GM21381 (cell line): ENCODE results near the gene VDAC2.
A peak's percentile ranks its signal among the peaks of the same experiment; 100 is the strongest.
"Not testable (repeated sequence)": the region's sequence is repeated elsewhere in the genome, so short reads cannot be mapped to it uniquely, and the experiment has no call there.

ENCODE experiments used
- ATAC-seq: cut with Tn5 transposase; IDR thresholded peaks from one replicate; pipeline ENCODE4 v1.9.1; 2021; ENCODE audit warnings: mild to moderate bottlenecking, moderate library complexity; ENCODE audit not compliant: unreplicated experiment

The VDAC2 gene, protein sequence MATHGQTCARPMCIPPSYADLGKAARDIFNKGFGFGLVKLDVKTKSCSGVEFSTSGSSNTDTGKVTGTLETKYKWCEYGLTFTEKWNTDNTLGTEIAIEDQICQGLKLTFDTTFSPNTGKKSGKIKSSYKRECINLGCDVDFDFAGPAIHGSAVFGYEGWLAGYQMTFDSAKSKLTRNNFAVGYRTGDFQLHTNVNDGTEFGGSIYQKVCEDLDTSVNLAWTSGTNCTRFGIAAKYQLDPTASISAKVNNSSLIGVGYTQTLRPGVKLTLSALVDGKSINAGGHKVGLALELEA

DNA sequence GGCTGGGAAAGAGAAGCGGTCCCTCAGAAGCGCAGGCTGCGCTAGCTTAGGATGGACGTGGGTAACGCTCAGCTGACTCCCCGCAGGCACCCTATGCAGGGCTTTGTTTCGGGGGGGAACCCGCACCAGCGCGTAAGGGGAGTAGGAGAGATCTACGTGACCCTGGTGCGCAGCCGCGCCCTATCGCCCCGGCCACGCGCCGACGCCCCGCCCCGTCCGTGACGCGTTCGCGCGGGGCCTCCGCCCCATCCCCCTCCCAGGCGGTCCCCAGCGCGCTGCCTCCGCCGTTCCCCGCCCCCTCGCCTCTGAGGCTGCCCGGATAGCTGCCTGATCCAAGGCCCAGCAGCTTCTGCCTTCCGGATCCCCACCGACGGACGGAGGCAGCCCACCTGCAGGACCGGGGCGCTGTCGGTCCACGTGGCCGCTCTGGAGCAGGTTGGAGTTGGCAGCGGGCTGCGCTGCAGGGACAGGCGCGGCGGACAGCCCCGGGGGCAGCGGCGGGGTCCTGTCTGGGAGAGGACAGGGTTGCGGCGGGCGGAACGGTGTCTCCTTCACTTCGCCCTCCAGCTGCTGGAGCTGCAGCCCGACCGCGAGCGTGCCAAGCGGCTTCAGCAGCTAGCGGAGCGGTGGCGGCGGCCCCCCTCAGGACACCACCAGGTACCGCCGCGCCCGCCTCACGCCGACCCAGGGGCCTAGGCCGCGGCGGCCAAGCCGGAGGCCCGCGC is at the start of gene VDAC2:
Gene VDAC2 (plus strand): TSS at position 515 of the 725 bp plus-strand sequence. CDS start 363 bp downstream, outside the sequence.
- peak; percentile 86 for ATAC-seq

DNA sequence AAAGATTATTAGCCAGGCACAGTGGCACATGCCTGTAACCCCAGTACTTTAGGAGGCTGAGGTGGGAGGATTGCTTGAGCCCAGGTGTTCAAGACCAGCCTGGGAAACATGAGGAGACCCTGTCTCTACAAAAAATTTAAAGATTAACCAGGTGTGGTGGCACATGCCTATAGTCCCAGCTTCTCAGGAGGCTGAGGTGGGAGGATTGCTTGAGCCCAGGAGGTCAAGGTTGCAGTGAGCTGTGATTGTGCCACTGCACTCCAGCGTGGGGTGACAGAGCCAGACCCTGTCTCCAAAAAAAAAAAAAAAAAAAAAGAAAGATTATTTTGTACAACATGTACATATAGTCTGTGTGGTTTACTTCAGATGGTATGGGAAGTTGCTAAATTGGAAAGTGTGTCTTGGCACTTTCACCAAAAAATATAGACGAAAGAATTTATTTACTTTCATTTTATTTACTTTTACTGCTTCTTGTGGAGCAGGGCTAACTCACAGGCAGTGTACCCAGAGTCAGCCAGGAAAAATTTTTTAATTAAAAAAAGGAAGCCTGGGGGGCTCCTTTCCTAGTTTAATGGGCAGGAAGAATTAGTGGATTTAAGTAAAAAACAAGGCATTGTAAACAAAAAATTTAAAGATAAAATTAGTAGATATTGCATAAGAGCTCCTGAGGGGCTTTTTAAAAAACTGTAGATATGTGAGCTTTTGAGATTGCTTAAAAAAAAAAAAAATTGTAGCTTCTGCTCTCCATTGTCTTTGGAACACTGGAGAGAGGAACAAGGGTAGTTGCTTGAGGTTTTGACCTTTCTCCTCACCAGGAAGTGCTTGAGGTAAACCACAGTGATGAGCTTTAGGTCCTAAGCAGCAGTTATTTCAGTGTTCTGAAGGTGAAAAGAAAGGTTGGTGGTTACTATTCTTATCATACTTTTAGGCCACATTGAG is 44.6 kb upstream of the VDAC2 start:
- peak; percentile 90 for ATAC-seq

DNA sequence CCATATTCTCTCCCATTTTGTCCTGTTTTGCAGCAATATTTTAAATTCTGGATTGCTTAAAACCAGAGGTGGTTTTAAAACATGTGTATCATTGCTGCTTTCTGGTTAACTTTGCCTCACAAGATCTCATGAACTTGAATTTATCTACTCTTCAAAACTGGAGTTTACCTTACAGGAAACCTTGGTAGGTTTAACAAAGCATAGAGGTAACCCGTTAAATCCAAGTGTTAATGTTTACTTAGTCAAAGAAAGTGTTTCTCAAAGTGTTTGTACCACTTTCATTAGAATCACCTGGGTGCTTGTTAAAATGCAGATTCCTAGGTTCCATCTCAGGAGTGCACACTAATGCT is 44.0 kb upstream of the VDAC2 start:
- peak; percentile 29 for ATAC-seq

DNA sequence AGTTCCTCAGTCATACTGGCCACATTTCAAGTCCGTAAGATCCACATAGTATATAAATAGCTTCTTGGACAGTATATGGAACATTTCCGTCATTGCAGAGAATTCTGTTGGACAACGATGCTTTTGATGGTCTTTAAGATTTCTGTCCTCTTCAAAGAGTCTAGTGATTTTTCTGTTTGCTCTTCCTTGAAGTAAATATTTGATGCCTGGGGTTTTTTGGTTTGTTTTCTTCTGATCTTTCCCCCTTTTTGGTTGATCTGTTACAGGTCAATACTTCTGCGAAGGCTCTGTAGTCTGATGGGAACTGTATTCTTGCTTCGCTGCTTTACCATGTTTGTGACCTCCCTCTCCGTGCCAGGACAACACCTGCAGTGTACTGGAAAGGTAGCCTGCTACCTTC is 42.3 kb upstream of the VDAC2 start:
- no peak for ATAC-seq

DNA sequence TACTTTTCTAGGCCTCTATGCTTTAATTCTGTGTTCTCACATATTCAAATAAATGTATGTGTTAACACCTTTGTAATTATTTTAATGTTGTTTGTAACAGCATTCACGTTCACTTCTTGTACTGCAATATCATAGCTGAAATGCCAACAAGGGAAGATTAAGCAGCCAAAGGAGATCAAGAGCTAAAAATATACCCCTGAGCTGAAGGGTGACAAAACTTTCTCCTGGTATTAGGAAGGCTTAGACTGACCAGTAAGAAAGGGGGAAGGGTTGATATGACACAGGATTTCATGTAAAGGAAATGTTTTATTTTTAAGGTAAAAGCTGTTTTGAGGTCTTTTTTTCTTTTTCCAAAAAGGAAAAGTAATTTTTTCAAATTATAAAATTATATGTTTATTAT is 40.4 kb upstream of the VDAC2 start:
- no peak for ATAC-seq

DNA sequence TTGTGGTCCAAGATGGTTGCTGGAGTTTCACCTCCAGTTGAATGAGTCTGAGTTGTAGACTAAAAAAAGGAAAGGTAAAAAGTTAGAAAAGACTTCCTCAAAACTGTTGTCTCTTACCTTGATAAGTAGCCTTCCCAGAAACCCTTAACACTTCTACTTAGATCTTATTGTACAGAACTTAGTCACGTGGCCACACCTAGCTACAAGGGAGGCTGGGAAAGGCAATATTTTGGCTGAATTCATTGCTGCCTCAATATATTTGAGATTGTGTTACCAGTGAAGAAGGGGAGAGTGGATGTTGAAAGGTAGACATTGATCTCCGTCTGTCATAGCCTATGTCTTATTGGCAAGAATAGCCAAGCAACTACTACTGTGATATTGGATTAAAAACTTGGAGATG is 35.5 kb upstream of the VDAC2 start:
- no peak for ATAC-seq

DNA sequence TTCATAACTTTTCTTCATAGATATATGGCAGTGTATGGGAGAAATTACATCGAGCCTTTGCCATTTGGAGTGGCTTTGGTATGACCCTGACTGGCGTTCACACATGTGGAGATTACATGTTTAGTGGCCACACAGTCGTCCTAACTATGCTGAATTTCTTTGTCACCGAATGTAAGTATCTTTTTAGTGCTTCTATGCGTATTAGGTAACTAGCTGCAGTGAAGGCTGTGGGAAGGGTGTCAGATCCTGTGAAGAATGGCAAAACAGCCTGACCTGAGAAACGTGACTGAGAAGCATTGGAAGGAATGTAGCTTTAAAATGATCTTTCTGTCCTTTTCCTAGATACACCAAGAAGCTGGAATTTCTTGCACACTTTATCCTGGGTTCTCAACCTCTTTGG is 34.5 kb upstream of the VDAC2 start:
- ATAC-seq, result no peak

DNA sequence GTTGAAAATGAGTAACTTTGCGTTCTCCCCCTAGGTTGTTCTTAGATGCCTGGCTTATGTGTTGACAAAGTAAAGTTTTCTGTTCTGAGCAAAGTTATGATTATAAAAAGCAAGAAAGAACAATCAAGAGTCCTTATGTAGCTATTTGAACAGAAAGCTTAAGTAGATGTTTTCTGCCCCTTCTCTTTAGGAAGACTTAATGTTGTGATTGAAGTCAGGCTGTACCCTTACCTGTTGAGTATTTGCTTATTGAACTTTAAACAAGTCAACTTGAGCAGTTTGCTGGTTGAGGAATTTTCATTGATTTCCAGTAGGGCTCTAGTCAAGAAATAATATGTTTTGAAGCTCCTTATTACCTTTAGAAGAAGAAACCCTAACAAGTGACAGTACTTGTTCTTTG is 33.9 kb upstream of the VDAC2 start:
- ATAC-seq, result no peak

DNA sequence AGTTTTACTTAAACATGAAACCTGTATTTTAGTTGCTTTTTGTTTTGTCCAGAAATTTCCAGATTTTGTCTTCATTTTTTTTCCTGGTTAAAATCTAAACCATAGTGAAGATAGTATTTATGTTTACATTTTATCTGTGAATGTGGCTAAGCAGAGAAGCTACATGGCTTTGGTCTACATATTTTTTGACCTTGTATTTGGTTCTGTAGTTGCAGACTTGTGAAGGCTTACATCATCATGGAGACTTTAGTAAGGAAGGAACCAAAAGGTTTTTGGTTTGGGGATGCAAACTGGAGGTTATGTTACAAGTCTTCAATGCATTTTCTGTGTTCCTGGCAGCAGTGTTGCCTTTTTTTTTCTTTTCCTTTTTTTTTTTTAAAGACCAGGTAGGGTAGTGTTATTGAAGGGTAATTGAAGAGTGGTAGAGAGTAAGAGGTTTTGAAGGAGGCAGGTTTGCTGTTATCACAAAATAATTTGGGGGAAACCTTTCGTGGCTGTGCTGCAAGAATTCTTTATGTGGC is 30.9 kb upstream of the VDAC2 start:
- ATAC-seq, result no peak

DNA sequence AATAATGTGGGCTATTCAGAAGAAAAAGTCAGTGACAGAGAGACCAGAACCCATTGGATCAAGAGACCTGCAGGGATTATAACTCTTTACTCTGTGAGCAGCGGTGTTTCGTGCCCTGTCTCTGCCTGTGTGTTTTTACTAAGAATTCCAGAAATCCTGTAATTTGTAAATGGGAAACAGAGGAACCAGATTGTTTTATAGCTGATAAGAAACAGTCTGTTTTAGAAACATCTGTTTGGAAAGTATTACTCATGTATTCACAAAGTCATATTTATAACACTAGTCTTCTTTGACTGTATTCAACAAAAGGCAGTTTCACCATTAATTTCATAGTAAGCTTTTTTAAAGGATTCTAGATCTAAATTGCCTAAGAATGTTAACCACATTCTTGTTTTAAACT is 30.0 kb upstream of the VDAC2 start:
- no peak for ATAC-seq

DNA sequence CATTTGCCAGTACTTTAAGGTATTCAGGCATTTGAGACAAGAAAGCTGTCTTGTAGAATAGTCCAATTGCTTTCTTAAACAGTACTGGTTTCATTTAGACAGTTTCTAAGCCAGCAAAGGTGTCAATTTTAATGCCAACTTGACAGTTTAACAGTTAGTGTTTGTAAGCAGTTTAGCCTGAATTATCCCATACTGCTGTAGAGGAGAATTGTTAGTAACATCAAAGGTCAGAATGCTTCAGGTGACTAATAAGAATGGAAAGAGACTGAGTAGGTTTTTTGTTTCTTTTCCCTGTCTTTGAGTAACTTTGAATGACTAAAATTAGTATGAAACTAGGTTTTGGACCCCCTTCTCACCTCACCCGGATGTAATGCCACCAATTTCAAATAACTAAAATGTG is 29.5 kb upstream of the VDAC2 start:
- no peak for ATAC-seq

DNA sequence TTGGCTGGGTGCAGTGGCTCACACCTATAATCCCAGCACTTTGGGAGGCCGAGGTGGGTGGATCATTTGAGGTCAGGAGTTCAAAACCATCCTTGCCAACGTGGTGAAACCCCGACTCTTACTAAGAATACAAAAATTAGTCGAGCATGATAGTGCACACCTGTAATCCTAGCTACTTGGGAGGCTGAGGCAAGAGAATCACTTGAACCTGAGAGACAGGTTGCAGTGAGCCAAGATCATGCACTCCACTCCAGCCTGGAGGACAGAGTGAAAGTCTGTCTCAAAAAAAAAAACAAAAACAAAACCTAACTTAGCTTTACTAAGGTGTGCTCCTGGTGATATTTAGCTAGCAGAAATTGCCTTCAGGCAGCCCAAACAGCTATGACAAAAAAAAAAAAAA is 24.3 kb upstream of the VDAC2 start:
- no peak for ATAC-seq

DNA sequence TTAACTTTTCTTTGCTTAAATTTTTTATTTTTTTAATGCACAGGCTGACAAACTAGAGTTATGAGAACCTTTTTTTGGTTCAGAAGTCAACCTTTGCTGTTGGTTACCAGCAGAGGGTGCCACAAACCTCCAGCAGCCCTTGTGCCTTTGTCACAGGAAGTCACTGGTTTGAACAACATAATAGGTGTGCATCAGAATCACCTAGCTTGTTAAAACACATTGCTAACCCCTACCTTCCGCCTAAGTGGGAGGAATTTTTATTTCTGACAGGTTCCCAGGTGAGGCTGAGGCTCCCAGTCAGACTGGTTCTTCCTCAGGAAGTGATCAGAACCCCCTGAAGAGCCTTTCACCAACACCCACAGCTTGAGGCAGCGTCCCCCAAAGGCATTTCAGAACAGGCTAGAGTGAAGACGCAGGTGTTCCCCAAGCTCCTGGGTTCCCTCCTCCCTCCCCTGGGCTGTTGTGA is 22.6 kb upstream of the VDAC2 start:
- ATAC-seq, result no peak

DNA sequence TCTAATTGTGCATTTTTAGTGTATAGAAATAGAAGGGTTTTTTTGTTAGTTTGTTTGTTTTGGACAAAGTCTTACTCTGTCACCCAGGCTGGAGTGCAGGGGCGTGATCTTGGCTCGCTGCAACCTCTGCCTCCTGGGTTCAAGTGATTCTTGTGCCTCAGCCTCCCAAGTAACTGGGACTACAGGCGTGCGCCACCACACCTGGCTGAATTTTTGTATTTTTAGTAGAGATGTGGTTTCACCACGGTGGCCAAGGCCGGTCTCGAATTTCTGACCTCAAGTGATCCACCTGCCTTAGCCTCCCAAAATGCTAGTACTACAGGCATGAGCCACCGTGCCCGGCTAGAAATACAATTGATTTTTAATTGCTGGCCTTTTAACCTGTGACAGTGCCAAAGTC is 22.1 kb upstream of the VDAC2 start:
- not testable (repeated sequence) for ATAC-seq

DNA sequence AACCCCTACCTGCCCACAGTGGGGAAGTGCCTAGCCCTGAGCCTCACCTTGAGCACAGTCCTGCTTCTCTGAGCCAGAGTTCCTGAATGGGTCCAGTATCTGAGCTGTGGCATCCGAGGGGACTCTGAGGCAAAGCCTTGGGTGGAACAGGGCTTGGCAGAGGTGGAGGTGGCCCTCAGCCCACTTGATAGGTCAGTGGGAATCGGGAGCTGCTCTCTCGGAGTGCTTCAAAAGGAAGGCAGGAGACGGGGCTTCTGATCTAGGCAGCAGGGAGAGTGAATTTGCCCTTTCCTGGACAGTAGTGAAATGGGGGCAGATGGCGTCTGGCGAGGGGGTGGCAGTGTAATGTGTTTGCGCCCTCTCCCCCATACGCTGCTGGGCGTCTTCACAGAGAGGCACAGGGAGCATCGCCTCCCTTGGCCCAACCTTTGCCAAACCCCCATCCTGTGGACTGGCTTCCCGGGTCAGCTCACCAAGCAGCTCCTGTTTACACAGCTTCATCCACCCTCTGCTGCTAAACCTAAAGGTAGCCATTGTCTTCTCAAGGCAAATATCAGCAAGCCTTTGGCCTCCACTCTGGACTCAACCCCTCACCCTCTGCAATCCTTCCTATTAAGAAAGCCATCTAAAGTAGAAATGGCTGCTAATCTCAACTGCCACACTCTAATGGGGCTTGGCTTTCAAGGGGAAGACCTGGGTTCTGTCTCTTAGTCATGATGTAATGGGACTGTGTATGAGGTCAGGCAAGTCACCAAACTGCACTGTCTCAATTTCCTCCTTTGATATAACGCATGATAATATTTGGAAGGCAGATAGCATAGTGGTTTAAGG is 21.1 kb upstream of the VDAC2 start:
- no peak for ATAC-seq

DNA sequence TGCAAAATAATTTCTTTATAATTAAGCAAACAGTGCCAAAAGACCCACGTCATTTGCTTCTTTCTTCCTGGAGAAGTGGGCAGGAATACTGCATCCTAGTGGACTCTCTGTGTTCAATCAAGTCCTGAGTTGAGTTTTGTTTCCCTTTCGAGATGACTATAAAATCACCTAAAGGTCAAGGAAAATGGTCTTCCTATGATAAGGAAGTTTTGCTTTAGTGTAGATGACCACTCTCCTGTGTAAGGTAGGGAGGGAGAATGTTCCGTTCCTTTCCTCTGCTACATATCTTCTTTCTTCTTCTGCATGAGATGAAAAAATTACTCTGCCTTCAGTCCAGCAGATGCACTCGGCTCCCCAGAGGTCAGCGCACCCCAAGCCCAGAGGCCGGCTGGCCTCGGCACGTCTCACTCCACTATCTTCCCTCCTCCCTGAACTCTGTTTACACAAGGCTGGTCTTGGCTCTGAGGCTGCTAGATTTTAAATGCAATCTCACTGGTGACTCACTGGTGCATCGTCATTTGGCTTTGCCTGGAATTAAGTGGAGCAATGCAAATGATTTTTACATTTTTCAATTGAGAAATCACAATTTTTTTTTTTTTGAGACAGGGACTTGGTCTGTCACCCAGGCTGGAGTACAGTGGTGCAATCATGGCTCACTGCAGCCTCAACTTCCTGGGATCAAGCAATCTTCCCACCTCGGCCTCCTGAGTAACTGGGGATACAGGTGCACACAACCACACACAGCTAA is 18.6 kb upstream of the VDAC2 start:
- ATAC-seq, result no peak

DNA sequence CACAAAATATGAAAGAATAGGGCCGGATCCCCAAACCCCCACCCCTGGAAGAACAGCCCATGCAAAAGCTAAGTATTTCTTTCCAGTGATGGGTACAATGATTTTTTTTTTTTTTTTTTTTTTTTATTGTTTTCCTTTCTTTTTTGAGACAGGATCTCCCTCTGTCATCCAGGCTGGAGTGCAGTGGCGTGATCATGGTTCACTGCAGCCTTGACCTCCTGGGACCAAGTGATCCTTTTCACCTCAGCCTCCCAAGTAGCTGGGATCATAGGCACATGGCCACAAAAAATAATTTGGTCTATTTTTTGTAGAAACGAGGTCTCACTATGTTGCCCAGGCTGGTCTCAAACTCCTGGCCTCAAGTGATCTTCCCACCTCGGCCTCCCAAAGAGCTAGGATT is 16.0 kb upstream of the VDAC2 start:
- ATAC-seq, result not testable (repeated sequence)

DNA sequence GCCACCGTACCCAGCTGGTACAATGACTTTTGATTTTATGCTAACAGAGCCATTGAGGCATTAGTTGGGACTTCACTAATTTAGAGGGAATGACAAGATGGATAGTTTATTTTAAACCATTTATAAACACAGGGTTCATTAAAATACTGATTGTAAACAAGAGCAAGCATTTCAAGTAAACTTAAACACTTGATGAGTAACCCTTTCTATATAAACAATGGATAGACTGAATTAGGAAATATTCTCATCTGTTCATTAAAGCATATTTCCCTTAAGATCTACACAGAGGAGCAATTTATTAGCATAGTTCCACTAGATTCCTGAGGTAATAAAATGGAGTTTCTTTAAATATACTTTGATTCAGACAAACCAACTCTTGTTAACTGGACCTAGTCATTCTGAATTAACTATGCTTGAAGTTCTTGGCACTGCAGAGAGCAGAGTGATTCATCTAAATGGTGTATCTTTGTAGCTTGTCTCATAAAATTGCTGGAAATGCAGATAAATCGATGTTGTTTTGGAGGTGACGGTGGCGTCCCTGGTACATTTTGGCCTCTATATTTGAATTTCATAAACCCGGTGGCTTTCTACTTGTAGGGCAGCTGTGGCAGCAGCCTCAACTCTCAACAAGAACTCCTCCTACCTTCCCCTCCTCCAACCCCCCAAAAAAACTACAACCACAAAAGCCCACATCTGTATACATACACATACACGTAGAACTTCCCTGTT is 15.4 kb upstream of the VDAC2 start:
- ATAC-seq, result no peak

DNA sequence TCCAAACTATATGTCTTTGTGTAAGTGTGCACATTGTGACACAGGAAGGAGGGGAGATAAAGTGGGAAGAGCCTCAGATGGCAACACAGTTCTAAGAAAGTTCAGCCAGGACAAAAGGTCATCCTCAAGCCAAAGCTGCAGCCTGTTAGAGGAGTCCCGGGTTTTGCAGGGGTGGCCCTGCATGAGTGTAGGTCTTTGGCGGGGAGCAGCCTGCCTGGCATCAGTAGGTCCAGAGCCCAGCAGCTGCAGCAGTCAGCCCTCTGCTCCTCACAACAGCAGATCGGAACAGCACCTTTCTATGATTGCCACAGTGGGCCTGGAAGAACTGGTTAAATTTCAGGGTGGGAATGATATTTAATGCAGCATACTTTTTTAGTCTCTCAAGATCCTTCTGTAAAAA is 13.5 kb upstream of the VDAC2 start:
- ATAC-seq, result no peak
